GM12891 (cell line): ENCODE data around the gene SDR42E1.

Experiments used
- PAX5 ChIP-seq: IDR thresholded peaks from 2 replicates; pipeline ENCODE4 v1.6.1; 2011; ENCODE audit warnings: low read length, moderate library complexity, mild to moderate bottlenecking; ENCODE audit not compliant: insufficient read depth, severe bottlenecking
- POLR2A ChIP-seq: IDR thresholded peaks from 2 replicates; pipeline ENCODE4 v1.6.1; 2011; ENCODE audit warnings: low read depth, low read length, control low read depth
- POLR2AphosphoS5 ChIP-seq: IDR thresholded peaks from 2 replicates; pipeline ENCODE4 v1.6.1; 2011; ENCODE audit warnings: low read depth, low read length, control low read depth
- POU2F2 ChIP-seq: IDR thresholded peaks from 2 replicates; pipeline ENCODE4 v1.6.1; 2011; ENCODE audit warnings: low read depth, mild to moderate bottlenecking, control low read depth, low read length, moderate library complexity
- SPI1 ChIP-seq: IDR thresholded peaks from 2 replicates; pipeline ENCODE4 v1.6.1; 2011; ENCODE audit warnings: low read depth, low read length, control low read depth
- TAF1 ChIP-seq: IDR thresholded peaks from 2 replicates; pipeline ENCODE4 v1.6.1; 2011; ENCODE audit warnings: low read depth, low read length, control low read depth

DNA sequence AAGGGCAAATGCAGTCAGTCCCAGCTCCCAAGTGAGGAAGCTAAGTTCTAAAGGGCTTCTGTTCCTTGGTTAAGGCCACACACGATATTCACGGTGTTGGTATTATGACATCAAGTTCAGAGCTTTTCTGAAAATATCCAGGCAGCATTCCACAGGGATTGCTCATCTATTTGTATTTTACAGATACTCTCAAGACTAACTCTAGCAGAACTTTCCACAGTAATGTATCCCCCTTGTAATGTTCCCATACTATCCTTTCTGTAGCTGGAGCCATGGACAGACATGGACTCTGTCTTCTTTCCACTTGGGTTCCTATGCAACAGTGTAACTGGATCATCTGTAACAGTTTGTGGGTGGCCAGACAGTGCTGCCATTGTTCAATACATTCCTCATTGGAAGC lies 13.5 kb downstream of the SDR42E1 start:
- TF ChIP-seq POLR2A (no peak), SPI1 (no peak), PAX5 (no peak), TAF1 (no peak), POLR2AphosphoS5 (no peak), POU2F2 (no peak)
